ENCODE data around the gene NDUFS2. TPM values are rescaled to one million over a fixed set of nuclear protein-coding genes. Genes with fewer than 3 reads are reported as not detected.

NDUFS2 gene
- total and polyA plus RNA-seq, 9 of the 15 experiments (the other 6 are each of a cell fraction or from before 2014, with no cell fraction given), result 70.0 to 176 (median 141) TPM

- FAIRE-seq, result peak; percentile 98
- H3K36me3 ChIP-seq (ENCODE audit: control insufficient read depth, insufficient read depth, low read length), result no peaks in the 10 kb centered on the region
- in situ Hi-C loops (cut with MboI), result no loop called here
- H3K9ac ChIP-seq (ENCODE audit: insufficient read depth in 1 of 2, low read depth in 2 of 2, low read length in 2 of 2), result peak overlapping the region in 1 of 2 experiments; percentile 73; a peak in 2 of 4 replicates
- POLR2A ChIA-PET, result interaction anchor here (0.6 to 0.9 kb wide), 4 partner anchors 10 to 309 kb away, joined by 3 read pairs; partner anchors contain the start of genes B4GALT3 and DEDD
- H2AFZ ChIP-seq (ENCODE audit: low read depth, low read length), result peak overlapping the region; percentile 94
- ATAC-seq, result peak; percentile 94
- intact Hi-C loops (cut with micrococcal nuclease), result loop anchor here (1.0 to 2.0 kb wide), 3 partner anchors 17 to 182 kb away; no protein-coding TSS in a partner anchor
- WGBS (ENCODE audit: insufficient coverage, low coverage, missing lambda C conversion rate), result 35% methylated on average over 12 of the region's 15 CpGs
- peak; percentile 79 to 86 (median 80) for DNase-seq (ENCODE audit: extremely low read depth in 1 of 4, low spot score in 3 of 4)
- no peaks in the 10 kb centered on the region for H3K9me3 ChIP-seq (replicated peaks; ENCODE audit: control insufficient read depth, insufficient read depth, low read depth, low read length)
- no peak overlapping the region for H3K4me3 ChIP-seq
- no peaks in the 10 kb centered on the region for H3K79me2 ChIP-seq (ENCODE audit: control insufficient read depth, insufficient read depth, low read length)
- BruUV-seq (replicated peaks), result no TSS peak
- no peaks in the 10 kb centered on the region for H3K27me3 ChIP-seq (ENCODE audit: control insufficient read depth in 2 of 2, insufficient read depth in 2 of 2, low read length in 2 of 2)
- CTCF ChIA-PET (ENCODE audit: low intra/inter-chr PET ratio), result interaction anchor here (0.5 to 2.4 kb wide), 4 partner anchors 28 to 1092 kb away, joined by 3 to 9 read pairs (median 4); partner anchors contain the start of gene CFAP126
- peaks cover 19 to 33% of the 10 kb centered on the region in 2 experiments for H3K4me1 ChIP-seq (replicated peaks in 1 of 2; ENCODE audit: control insufficient read depth in 2 of 2, insufficient read depth in 2 of 2, low read length in 2 of 2)
- peak overlapping the region; percentile 42; the same call in 1 of the 2 replicates for H3K4me2 ChIP-seq (ENCODE audit: insufficient read depth, low read length)
- H4K20me1 ChIP-seq (replicated peaks; ENCODE audit: control insufficient read depth, insufficient read depth, low read length), result no peaks in the 10 kb centered on the region
- H3K9me1 ChIP-seq (ENCODE audit: control insufficient read depth, insufficient read depth, low read length), result no peaks in the 10 kb centered on the region
- 0 out of 3 replicates have a peak overlapping the region, but pooled peaks have one; percentile 15 for H3K27ac ChIP-seq (ENCODE audit: extremely low read depth, low read depth, low read length)
- TF ChIP-seq TEAD4 (IDR thresholded peaks at IDR 0.05; ENCODE audit: low read length), result no peak
- no peak for TF ChIP-seq TEAD4 (CRISPR knock-in tag; IDR thresholded peaks at IDR 0.05; ENCODE audit: borderline replicate concordance)
- no peak for TF ChIP-seq FOXJ3 (CRISPR knock-in tag; IDR thresholded peaks at IDR 0.05)
- TF ChIP-seq ZKSCAN8 (CRISPR knock-in tag; IDR thresholded peaks at IDR 0.05), result no peak
- TF ChIP-seq ZNF133 (CRISPR knock-in tag; IDR thresholded peaks at IDR 0.05), result no peak
- TF ChIP-seq HNRNPUL1 (IDR thresholded peaks at IDR 0.05; ENCODE audit: low read length), result no peak
- TF ChIP-seq LCOR (CRISPR knock-in tag; IDR thresholded peaks at IDR 0.05), result 0 out of 2 replicates have a peak, but pooled peaks have one; percentile 46
- no peak for TF ChIP-seq ARHGAP35 (IDR thresholded peaks at IDR 0.05; ENCODE audit: partially characterized antibody)
- TF ChIP-seq RB1 (IDR thresholded peaks at IDR 0.05; ENCODE audit: low read depth), result 0 out of 2 replicates have a peak, but pooled peaks have one; percentile 36
- no peak for TF ChIP-seq ZBTB1 (CRISPR knock-in tag; IDR thresholded peaks at IDR 0.05; ENCODE audit: borderline replicate concordance, low read depth)
- TF ChIP-seq TBL1XR1 (IDR thresholded peaks at IDR 0.05; ENCODE audit: low read length in 2 of 2), result peak in 1 of 2 experiments; percentile 36; a peak in 1 of 4 replicates
- TF ChIP-seq ZKSCAN1 (IDR thresholded peaks at IDR 0.05; ENCODE audit: low read depth, low read length), result no peak
- no peak for TF ChIP-seq SFPQ (IDR thresholded peaks at IDR 0.05; ENCODE audit: low read depth, low read length)
- no peak for TF ChIP-seq SMAD1 (IDR thresholded peaks at IDR 0.05; ENCODE audit: low read depth, low read length, partially characterized antibody)
- TF ChIP-seq CTBP1 (IDR thresholded peaks at IDR 0.05; ENCODE audit: borderline replicate concordance), result peak; percentile 16; the same call in 1 of the 2 replicates
- TF ChIP-seq KAT2B (IDR thresholded peaks at IDR 0.05; ENCODE audit: low read depth, low read length), result no peak
- TF ChIP-seq STAG1 (CRISPR knock-in tag; IDR thresholded peaks at IDR 0.05; ENCODE audit: borderline replicate concordance), result peak; percentile 57; the same call in 1 of the 2 replicates
- TF ChIP-seq RCOR1 (IDR thresholded peaks at IDR 0.05; ENCODE audit: borderline replicate concordance in 1 of 2, low read depth in 2 of 2, low read length in 2 of 2), result peak in 1 of 2 experiments; percentile 42; a peak in 1 of 4 replicates
- TF ChIP-seq KLF6 (CRISPR knock-in tag; IDR thresholded peaks at IDR 0.05; ENCODE audit: borderline replicate concordance), result no peak
These were observed 9.4 kb upstream of the NDUFS2 start for GRCh38 chr1:161192476-161193465.
